Measurements from ENCODE around the gene GRIP2.

Gene GRIP2

GRCh38 chr3:14481646-14482036 is 58.5 kb downstream of the GRIP2 start:
- DNase-seq, result no peak

GRCh38 chr3:14481018-14481645 is 59.0 kb downstream of the GRIP2 start:
- DNase-seq, result peak; percentile 84

- no peak for DNase-seq
Observed at GRCh38 chr3:14480207-14481017, 59.7 kb downstream of the GRIP2 start.

- DNase-seq, result no peak
Observed at GRCh38 chr3:14479591-14479990, 60.6 kb downstream of the GRIP2 start.

- no peak for DNase-seq
Observed at GRCh38 chr3:14478956-14479550, 61.1 kb downstream of the GRIP2 start.

- DNase-seq, result no peak
Observed at GRCh38 chr3:14477311-14477935, 62.7 kb downstream of the GRIP2 start.

- DNase-seq, result no peak
Observed at GRCh38 chr3:14476583-14477265, 63.4 kb downstream of the GRIP2 start.

- DNase-seq, result no peak
Observed at GRCh38 chr3:14475621-14476020, 64.5 kb downstream of the GRIP2 start.

GRCh38 chr3:14474363-14475081 is 65.6 kb downstream of the GRIP2 start:
- DNase-seq, result no peak

- DNase-seq, result no peak
Observed at GRCh38 chr3:14473411-14473891, 66.7 kb downstream of the GRIP2 start.

GRCh38 chr3:14472471-14473351 is 67.4 kb downstream of the GRIP2 start:
- DNase-seq, result no peak

GRCh38 chr3:14471690-14472089 is 68.5 kb downstream of the GRIP2 start:
- DNase-seq, result no peak

- no peak for DNase-seq
Observed at GRCh38 chr3:14471016-14471415, 69.1 kb downstream of the GRIP2 start.

- DNase-seq, result no peak
Observed at GRCh38 chr3:14470461-14470860, 69.7 kb downstream of the GRIP2 start.

- no peak for DNase-seq
Observed at GRCh38 chr3:14468621-14468981, 71.5 kb downstream of the GRIP2 start.

- DNase-seq, result peak; percentile 28 to 45
Observed at GRCh38 chr3:14467814-14468620, 72.1 kb downstream of the GRIP2 start.

- no peak for DNase-seq
Observed at GRCh38 chr3:14466179-14466903, 73.8 kb downstream of the GRIP2 start.

GRCh38 chr3:14465425-14465824 is 74.7 kb downstream of the GRIP2 start:
- DNase-seq, result no peak

- DNase-seq, result no peak
Observed at GRCh38 chr3:14464521-14464920, 75.6 kb downstream of the GRIP2 start.

GRCh38 chr3:14464141-14464465 is 76.0 kb downstream of the GRIP2 start:
- DNase-seq, result no peak
